Hepatocyte (in vitro differentiated cells): Measurements from ENCODE around the gene EPHA1. TPM values are rescaled to one million over a fixed set of nuclear protein-coding genes. Genes with fewer than 3 reads are reported as not detected.

Experiments
- DNase-seq: peaks from one replicate; pipeline ENCODE4 v3.0.0-alpha.2; 2016; ENCODE audit warnings: low spot score
- H2AFZ ChIP-seq: fragments of 200-600 bp; sonication (generic); 2 replicates; pipeline ENCODE4 v1.6.0; 2016; ENCODE audit warnings: antibody characterized with exemption, mild to moderate bottlenecking
- H3K27ac ChIP-seq: fragments of 200-600 bp; sonication (generic); 2 replicates; pipeline ENCODE4 v1.5.1; 2016; ENCODE audit warnings: mild to moderate bottlenecking
- H3K27me3 ChIP-seq: fragments of 200-600 bp; sonication (generic); 2 replicates; pipeline ENCODE4 v1.6.1; 2016
- H3K36me3 ChIP-seq: fragments of 200-600 bp; sonication (generic); replicated peaks from 2 replicates; pipeline ENCODE4 v1.5.1; 2016; ENCODE audit warnings: low read depth; ENCODE audit not compliant: insufficient read depth
- H3K4me1 ChIP-seq: fragments of 200-600 bp; sonication (generic); 2 replicates; pipeline ENCODE4 v1.5.1; 2016; ENCODE audit warnings: mild to moderate bottlenecking, moderate library complexity; ENCODE audit not compliant: insufficient read depth
- H3K4me2 ChIP-seq: fragments of 200-600 bp; sonication (generic); 2 replicates; pipeline ENCODE4 v1.6.0; 2016
- H3K4me3 ChIP-seq: fragments of 200-600 bp; sonication (generic); 2 replicates; pipeline ENCODE4 v1.5.1; 2016; ENCODE audit warnings: mild to moderate bottlenecking
- H3K79me2 ChIP-seq: fragments of 200-600 bp; sonication (generic); 2 replicates; pipeline ENCODE4 v1.6.0; 2017; ENCODE audit warnings: mild to moderate bottlenecking
- H3K9me2 ChIP-seq: fragments of 200-600 bp; sonication (generic); replicated peaks from 2 replicates; pipeline ENCODE4 v1.6.0; 2017; ENCODE audit warnings: mild to moderate bottlenecking; ENCODE audit not compliant: insufficient read depth
- H3K9me3 ChIP-seq: fragments of 200-600 bp; sonication (generic); 2 replicates; pipeline ENCODE4 v1.5.1; 2016; ENCODE audit warnings: low read depth, mild to moderate bottlenecking
- H4K20me1 ChIP-seq: fragments of 200-600 bp; sonication (generic); 2 replicates; pipeline ENCODE4 v1.6.0; 2016; ENCODE audit warnings: mild to moderate bottlenecking; ENCODE audit not compliant: insufficient read depth, poor library complexity, severe bottlenecking
- CTCF ChIP-seq: fragments of 200-600 bp; sonication (generic); IDR thresholded peaks from 2 replicates; pipeline ENCODE4 v1.5.1; 2016; ENCODE audit warnings: antibody characterized with exemption, mild to moderate bottlenecking; ENCODE audit not compliant: poor library complexity
- EZH2 ChIP-seq: fragments of 200-600 bp; sonication (generic); IDR thresholded peaks from 2 replicates; pipeline ENCODE4 v1.6.1; 2016; ENCODE audit warnings: antibody characterized with exemption, mild to moderate bottlenecking, borderline replicate concordance
- EZH2phosphoT487 ChIP-seq: fragments of 200-600 bp; sonication (generic); IDR thresholded peaks from one replicate; pipeline ENCODE4 v1.6.1; 2018; ENCODE audit warnings: antibody characterized with exemption, mild to moderate bottlenecking, low read depth, moderate library complexity; ENCODE audit not compliant: unreplicated experiment, severe bottlenecking
- WGBS: methylation state at CpG from one replicate; pipeline ENCODE4 v1.1.6; 2016; ENCODE audit warnings: low lambda C conversion rate; ENCODE audit errors: missing lambda C conversion rate; 5-methylcytosine and 5-hydroxymethylcytosine counted together
- polyA plus RNA-seq: library from polyadenylated mRNA; unstranded; fragments of >200 nt; fragmentation: Nextera tagmentation; extraction: Ambion mirVana; gene quantifications from 2 replicates; pipeline ENCODE4 v1.2.1, GENCODE V29; 2016
- total RNA-seq: library from RNA; depleted of rRNA; stranded (reverse); fragments of >200 nt; gene quantifications from 2 replicates; pipeline ENCODE4 v1.2.3, GENCODE V29; 2014

The EPHA1 gene
- total and polyA plus RNA-seq, 2 experiments from 2014 or later: 34.2 to 42.9 TPM

GRCh38 chr7:143373255-143373794, 35.3 kb downstream of the EPHA1 start:
- no peak overlapping the region for H2AFZ ChIP-seq

DNA sequence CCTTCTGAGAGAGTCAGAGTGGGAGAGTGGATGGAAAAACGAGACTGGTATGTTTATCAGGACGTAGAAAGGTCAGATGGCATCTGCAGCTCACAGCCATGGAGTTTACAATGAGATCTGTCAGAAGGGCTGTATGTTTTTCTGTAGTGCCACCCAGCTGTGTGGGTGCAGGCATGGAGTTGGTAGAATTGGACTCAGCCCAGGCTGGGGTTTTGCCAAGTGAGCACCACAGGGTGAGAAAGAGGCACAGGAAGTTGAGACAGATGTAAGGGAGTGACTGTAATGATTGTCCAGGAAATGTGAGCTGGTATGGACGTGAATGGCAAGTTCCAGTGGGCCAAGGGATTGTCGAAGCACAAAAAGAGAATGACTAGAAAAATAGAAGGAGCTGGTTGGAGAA, 36.6 kb downstream of the EPHA1 start:
- no peak for TF ChIP-seq CTCF
- TF ChIP-seq EZH2phosphoT487: no peak
- no peak for TF ChIP-seq EZH2
- Histone ChIP-seq H3K36me3 (no peaks in the 10 kb centered on the region), H3K27ac (no peak overlapping the region), H3K27me3 (no peaks in the 10 kb centered on the region), H3K9me2 (no peaks in the 10 kb centered on the region), H3K4me1 (peaks cover 8% of the 10 kb centered on the region), H4K20me1 (no peaks in the 10 kb centered on the region), H3K9me3 (no peaks in the 10 kb centered on the region), H3K4me2 (no peak overlapping the region), H3K4me3 (no peak overlapping the region), H3K79me2 (no peaks in the 10 kb centered on the region), H2AFZ (no peak overlapping the region)
- WGBS: 72% methylated on average over 4 of the region's 4 CpGs
- no peak for DNase-seq

More at GRCh38 chr7:143373255-143373794, 35.3 kb downstream of the EPHA1 start:
- H3K9me2 ChIP-seq: no peaks in the 10 kb centered on the region
- H3K27me3 ChIP-seq: no peaks in the 10 kb centered on the region
- 72% methylated on average over 4 of the region's 4 CpGs for WGBS
- peaks cover 8% of the 10 kb centered on the region for H3K4me1 ChIP-seq
- no peak overlapping the region for H3K27ac ChIP-seq
- no peak for DNase-seq
- H3K36me3 ChIP-seq: no peaks in the 10 kb centered on the region
- H3K9me3 ChIP-seq: no peaks in the 10 kb centered on the region
- H4K20me1 ChIP-seq: no peaks in the 10 kb centered on the region
- H3K4me2 ChIP-seq: no peak overlapping the region
- H3K4me3 ChIP-seq: no peak overlapping the region
- no peak for TF ChIP-seq EZH2
- TF ChIP-seq CTCF: no peak
- TF ChIP-seq EZH2phosphoT487: no peak
- H3K79me2 ChIP-seq: no peaks in the 10 kb centered on the region

- peak overlapping the region; percentile 86 for H3K27ac ChIP-seq
- no peaks in the 10 kb centered on the region for H3K36me3 ChIP-seq
- no peak overlapping the region for H2AFZ ChIP-seq
- no peak overlapping the region for H3K4me2 ChIP-seq
- H3K27me3 ChIP-seq: peaks cover 4% of the 10 kb centered on the region
- no peaks in the 10 kb centered on the region for H3K9me2 ChIP-seq
- no peak for DNase-seq
- H4K20me1 ChIP-seq: no peaks in the 10 kb centered on the region
- H3K4me3 ChIP-seq: no peak overlapping the region
- 51% methylated on average over 12 of the region's 12 CpGs for WGBS
- H3K9me3 ChIP-seq: no peaks in the 10 kb centered on the region
- peaks cover 8% of the 10 kb centered on the region for H3K4me1 ChIP-seq
- no peaks in the 10 kb centered on the region for H3K79me2 ChIP-seq
- TF ChIP-seq CTCF (no peak), EZH2phosphoT487 (no peak), EZH2 (no peak)
Observed at GRCh38 chr7:143369678-143370651, 38.7 kb downstream of the EPHA1 start.
